ENCODE results near the gene CTSC. TPM values are rescaled to one million over a fixed set of nuclear protein-coding genes. Genes with fewer than 3 reads are reported as not detected.

The CTSC gene
- polyA plus RNA-seq, 1 donor from 2014 or later: 5.2 TPM

DNA sequence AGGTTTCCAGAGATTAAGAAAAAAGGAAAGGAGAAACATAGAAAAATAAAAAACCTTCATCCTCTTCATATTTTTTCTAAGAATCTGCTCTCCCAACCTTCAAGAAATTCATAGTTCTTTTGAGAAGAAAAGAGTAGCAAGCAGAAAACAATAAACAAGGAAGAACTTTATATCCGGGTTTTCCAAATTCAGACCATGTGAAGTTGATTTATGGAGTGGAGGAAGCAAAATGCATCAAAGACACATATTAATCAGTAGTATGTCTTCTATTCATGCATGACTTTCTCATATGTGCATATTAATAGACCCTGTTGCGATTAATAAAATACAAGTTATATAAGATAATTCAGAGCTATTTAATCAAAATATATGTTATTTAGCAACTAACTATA is 20.5 kb upstream of the CTSC start:
- no peaks in the 10 kb centered on the region for H4K20me1 ChIP-seq (ENCODE audit: insufficient read depth)
- TF ChIP-seq RAD21 (conservative IDR thresholded peaks at IDR 0.05) (no peak), POLR2AphosphoS5 (IDR thresholded peaks at IDR 0.05) (no peak), SMC3 (conservative IDR thresholded peaks at IDR 0.05; ENCODE audit: poor library complexity) (no peak), EZH2 (IDR thresholded peaks at IDR 0.05; ENCODE audit: borderline replicate concordance, insufficient read depth, low read length, poor library complexity, severe bottlenecking) (no peak), EP300 (conservative IDR thresholded peaks at IDR 0.05; ENCODE audit: poor library complexity, severe bottlenecking) (no peak), TAF1 (IDR thresholded peaks at IDR 0.05; ENCODE audit: low read depth) (no peak), MXI1 (conservative IDR thresholded peaks at IDR 0.05; ENCODE audit: poor library complexity, severe bottlenecking) (no peak), REST (IDR thresholded peaks at IDR 0.05; ENCODE audit: borderline replicate concordance) (no peak)
- TF ChIP-seq, protein P1, sequence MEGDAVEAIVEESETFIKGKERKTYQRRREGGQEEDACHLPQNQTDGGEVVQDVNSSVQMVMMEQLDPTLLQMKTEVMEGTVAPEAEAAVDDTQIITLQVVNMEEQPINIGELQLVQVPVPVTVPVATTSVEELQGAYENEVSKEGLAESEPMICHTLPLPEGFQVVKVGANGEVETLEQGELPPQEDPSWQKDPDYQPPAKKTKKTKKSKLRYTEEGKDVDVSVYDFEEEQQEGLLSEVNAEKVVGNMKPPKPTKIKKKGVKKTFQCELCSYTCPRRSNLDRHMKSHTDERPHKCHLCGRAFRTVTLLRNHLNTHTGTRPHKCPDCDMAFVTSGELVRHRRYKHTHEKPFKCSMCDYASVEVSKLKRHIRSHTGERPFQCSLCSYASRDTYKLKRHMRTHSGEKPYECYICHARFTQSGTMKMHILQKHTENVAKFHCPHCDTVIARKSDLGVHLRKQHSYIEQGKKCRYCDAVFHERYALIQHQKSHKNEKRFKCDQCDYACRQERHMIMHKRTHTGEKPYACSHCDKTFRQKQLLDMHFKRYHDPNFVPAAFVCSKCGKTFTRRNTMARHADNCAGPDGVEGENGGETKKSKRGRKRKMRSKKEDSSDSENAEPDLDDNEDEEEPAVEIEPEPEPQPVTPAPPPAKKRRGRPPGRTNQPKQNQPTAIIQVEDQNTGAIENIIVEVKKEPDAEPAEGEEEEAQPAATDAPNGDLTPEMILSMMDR (IDR thresholded peaks at IDR 0.05; ENCODE audit: poor library complexity, severe bottlenecking): no peak
- H2AFZ ChIP-seq (ENCODE audit: low read depth, low read length): no peak overlapping the region
- no peaks in the 10 kb centered on the region for H3K36me3 ChIP-seq (ENCODE audit: insufficient read depth, low read length)
- H3K9ac ChIP-seq (ENCODE audit: low read length): no peak overlapping the region
- H3K79me2 ChIP-seq (replicated peaks; ENCODE audit: insufficient read depth, low read length): no peaks in the 10 kb centered on the region
- H3K4me2 ChIP-seq (ENCODE audit: low read length): no peak overlapping the region
- no peak overlapping the region for H3K4me3 ChIP-seq (ENCODE audit: low read length)
- H3F3A ChIP-seq (ENCODE audit: insufficient read depth, low read length, poor library complexity, severe bottlenecking): no peaks in the 10 kb centered on the region
- no peaks in the 10 kb centered on the region for H3K27me3 ChIP-seq (ENCODE audit: insufficient read depth, low read depth, low read length)
- no peaks in the 10 kb centered on the region for H3K9me3 ChIP-seq (ENCODE audit: low read length)
- no peaks in the 10 kb centered on the region for H3K9me2 ChIP-seq (ENCODE audit: insufficient read depth, low read length)
- no peak overlapping the region for H3K27ac ChIP-seq (ENCODE audit: low read length)

DNA sequence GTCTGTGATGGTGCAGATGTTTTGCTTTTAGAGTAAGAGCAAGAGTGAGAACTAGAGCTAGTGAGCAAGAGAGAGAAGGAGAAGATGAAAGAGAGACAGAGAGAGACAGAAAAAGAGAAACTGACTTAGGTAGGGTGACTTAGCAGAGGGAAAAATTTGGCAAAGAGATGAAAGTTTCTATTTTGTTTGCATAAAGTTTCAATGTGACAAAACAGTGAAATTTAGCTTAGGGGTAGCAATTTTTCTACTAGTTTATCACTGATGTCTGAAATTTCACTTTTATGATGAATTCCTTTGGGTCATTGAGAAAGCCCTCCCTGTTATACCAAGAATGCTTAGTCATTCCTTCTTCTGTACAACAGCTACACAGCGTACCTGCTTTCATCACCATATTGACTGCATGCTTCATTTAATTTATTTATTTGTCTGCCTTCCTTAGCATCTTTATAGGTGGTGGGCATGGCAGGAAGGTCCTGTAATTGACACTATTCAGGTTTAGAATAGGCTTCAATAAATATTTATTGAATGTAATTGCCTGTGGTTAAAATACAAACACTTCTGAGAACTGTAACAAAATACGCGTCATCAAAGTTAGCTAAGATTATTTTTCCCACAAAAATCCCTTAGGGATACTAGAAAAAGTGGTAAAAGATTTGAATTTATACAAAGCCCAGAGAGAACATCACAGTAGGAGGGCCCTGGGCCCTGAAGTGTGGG is 19.9 kb upstream of the CTSC start:
- Histone ChIP-seq H3K79me2 (replicated peaks; ENCODE audit: insufficient read depth, low read length) (no peaks in the 10 kb centered on the region), H3K4me2 (ENCODE audit: low read length) (no peak overlapping the region), H3K4me3 (ENCODE audit: low read length) (no peak overlapping the region), H4K20me1 (ENCODE audit: insufficient read depth) (no peaks in the 10 kb centered on the region), H3K9me3 (ENCODE audit: low read length) (no peaks in the 10 kb centered on the region), H2AFZ (ENCODE audit: low read depth, low read length) (no peak overlapping the region), H3K9ac (ENCODE audit: low read length) (no peak overlapping the region), H3K27me3 (ENCODE audit: insufficient read depth, low read depth, low read length) (no peaks in the 10 kb centered on the region), H3K36me3 (ENCODE audit: insufficient read depth, low read length) (no peaks in the 10 kb centered on the region), H3F3A (ENCODE audit: insufficient read depth, low read length, poor library complexity, severe bottlenecking) (no peaks in the 10 kb centered on the region), H3K27ac (ENCODE audit: low read length) (no peak overlapping the region), H3K9me2 (ENCODE audit: insufficient read depth, low read length) (no peaks in the 10 kb centered on the region)
- TF ChIP-seq MXI1 (conservative IDR thresholded peaks at IDR 0.05; ENCODE audit: poor library complexity, severe bottlenecking) (no peak), EP300 (conservative IDR thresholded peaks at IDR 0.05; ENCODE audit: poor library complexity, severe bottlenecking) (no peak), EZH2 (IDR thresholded peaks at IDR 0.05; ENCODE audit: borderline replicate concordance, insufficient read depth, low read length, poor library complexity, severe bottlenecking) (no peak), SMC3 (conservative IDR thresholded peaks at IDR 0.05; ENCODE audit: poor library complexity) (no peak), REST (IDR thresholded peaks at IDR 0.05; ENCODE audit: borderline replicate concordance) (no peak), TAF1 (IDR thresholded peaks at IDR 0.05; ENCODE audit: low read depth) (no peak), RAD21 (conservative IDR thresholded peaks at IDR 0.05) (no peak), POLR2AphosphoS5 (IDR thresholded peaks at IDR 0.05) (no peak)
- TF ChIP-seq, protein P1 (IDR thresholded peaks at IDR 0.05; ENCODE audit: poor library complexity, severe bottlenecking): no peak
